ENCODE results near the gene AOAH.

AOAH gene

DNA sequence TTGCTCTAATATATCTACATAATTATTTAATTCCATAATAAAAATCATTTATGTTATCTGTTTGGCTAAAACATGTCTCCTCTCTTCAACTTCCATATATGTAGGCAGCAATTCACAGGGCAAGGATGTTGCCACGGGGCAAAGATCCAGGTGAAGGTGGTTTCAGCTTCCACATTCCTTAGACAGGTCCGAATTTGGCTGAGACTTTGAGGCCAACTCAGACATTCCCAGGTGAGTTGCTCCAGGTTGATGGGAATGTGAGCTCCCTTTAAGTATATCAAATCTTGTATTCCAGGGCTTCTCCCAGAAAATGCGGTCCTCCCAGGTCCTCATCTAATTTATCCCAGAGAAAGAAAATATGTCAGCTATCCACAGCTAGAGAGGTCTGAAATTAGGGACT is 15.1 kb upstream of the AOAH start:
- TF ChIP-seq, protein P1, sequence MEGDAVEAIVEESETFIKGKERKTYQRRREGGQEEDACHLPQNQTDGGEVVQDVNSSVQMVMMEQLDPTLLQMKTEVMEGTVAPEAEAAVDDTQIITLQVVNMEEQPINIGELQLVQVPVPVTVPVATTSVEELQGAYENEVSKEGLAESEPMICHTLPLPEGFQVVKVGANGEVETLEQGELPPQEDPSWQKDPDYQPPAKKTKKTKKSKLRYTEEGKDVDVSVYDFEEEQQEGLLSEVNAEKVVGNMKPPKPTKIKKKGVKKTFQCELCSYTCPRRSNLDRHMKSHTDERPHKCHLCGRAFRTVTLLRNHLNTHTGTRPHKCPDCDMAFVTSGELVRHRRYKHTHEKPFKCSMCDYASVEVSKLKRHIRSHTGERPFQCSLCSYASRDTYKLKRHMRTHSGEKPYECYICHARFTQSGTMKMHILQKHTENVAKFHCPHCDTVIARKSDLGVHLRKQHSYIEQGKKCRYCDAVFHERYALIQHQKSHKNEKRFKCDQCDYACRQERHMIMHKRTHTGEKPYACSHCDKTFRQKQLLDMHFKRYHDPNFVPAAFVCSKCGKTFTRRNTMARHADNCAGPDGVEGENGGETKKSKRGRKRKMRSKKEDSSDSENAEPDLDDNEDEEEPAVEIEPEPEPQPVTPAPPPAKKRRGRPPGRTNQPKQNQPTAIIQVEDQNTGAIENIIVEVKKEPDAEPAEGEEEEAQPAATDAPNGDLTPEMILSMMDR (IDR thresholded peaks at IDR 0.05; ENCODE audit: low read depth, low read length), result no peak
- no peak for DNase-seq (ENCODE audit: extremely low read depth, low read depth)

DNA sequence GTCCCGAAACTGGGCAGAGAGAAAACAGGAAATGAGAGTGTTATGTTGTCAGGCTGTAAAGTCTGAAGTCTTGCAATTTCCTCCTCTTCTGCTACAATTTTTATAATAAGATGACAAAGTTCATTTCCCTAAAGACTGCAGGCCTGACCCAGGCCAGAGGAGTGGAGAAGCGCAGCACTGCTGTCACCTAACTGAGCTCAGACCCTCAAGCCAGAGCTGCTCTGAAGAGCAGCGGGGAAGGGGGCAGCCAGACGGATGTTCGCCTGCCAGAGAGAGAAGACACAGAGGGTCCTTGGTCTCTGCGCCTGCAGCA is 12.6 kb upstream of the AOAH start:
- TF ChIP-seq, protein P1 (IDR thresholded peaks at IDR 0.05; ENCODE audit: low read depth, low read length), result no peak
- DNase-seq (ENCODE audit: extremely low read depth, low read depth), result no peak

DNA sequence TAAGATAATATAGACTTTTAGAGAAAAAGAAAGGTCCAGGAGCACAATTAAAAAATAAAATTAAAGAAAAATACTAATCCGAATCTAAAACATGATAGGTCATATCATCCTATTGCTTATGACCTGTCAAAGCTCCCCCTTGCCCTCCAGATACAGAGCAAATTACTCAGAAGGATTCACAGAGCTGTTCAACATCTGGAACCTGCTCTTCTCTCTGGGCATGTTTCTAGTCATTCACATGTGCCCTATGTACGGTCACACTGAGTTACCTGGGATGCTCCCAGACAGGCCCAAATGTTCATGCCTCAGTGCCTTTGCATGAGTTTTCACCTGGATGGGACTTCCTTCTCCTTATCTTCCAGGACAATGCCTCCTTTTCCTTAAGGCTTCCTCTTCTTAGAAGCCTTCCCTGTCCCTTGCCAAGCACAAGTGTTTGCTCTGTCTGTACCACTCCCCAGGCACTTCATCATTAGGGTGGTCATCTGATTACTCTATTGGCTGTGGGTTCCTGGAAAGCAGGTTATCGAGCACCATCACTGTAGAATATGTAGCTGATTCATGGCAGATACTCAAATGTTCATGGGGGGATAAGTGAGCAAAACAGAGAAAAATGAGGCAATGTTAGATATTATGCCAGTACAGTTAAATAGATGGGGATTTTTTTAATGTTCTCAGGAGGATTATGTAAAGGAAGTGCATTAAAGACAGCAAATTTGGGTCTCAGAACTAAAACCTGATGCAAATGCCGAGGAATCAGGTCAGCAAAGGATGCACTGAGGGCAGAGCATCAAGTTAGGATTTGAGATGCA is 12.0 kb upstream of the AOAH start:
- TF ChIP-seq, protein P1 (IDR thresholded peaks at IDR 0.05; ENCODE audit: low read depth, low read length), result no peak
- DNase-seq (ENCODE audit: extremely low read depth, low read depth), result no peak

DNA sequence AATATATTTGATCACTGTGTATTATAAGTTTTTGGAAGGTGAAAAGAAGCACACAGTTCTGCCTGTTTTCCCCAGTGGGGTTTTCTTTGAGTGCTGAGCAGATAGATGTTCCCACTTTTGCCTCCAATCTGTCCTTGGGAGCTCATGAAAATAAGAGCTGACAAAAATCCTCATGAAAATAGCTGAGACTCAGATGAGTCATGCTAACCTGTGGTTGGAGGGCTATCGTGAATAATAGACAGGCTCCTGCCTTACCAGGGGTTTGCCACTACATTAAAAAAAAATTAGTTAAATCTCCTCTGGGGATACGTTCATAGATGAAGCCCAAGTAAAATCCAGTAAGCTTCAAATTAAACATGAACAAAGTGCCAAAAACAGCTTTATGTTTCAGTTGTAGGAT is 10.9 kb upstream of the AOAH start:
- no peak for DNase-seq (ENCODE audit: extremely low read depth, low read depth)
- TF ChIP-seq, protein P1 (IDR thresholded peaks at IDR 0.05; ENCODE audit: low read depth, low read length), result no peak

DNA sequence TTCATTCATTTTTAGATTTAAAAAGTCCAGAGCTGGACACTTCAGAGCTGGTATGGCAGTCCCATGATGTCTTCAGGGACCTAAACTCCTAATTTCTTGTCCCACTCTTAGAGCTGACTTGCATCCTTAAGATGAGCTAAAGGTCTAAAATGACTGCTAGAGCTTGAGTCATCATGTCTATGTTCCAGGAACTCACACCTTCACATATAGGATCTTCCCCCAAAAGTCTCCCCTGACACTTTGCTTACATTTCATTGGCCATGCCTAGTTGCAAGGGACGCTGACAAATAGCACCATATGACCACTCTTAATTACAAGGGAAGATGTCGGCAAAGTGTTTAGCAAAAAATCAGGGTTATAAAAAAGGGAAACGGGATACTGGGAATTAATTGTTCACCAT is 10.4 kb upstream of the AOAH start:
- TF ChIP-seq, protein P1 (IDR thresholded peaks at IDR 0.05; ENCODE audit: low read depth, low read length), result no peak

DNA sequence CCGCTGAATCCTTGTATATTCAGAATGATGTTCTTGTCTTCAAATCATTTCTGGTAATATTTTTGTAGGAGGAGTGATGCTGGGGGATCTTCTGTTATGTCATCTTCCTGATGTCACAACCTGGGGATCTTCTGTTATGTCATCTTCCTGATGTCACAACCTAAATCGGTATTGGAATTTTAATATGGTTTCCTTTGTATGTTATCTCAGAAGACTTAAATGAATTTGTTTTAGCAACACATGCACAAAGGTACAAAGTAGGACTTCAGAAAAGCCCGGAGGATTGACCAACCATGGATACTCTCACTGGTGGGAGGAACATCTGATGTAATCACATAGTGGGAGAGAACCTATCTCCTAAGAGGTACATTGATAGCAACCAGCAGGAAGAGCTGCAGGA is 9.1 kb upstream of the AOAH start:
- DNase-seq (ENCODE audit: extremely low read depth, low read depth), result no peak
- TF ChIP-seq, protein P1 (IDR thresholded peaks at IDR 0.05; ENCODE audit: low read depth, low read length), result no peak

More for the DNA sequence above, 10.4 kb upstream of the AOAH start:
- DNase-seq (ENCODE audit: extremely low read depth, low read depth), result no peak

DNA sequence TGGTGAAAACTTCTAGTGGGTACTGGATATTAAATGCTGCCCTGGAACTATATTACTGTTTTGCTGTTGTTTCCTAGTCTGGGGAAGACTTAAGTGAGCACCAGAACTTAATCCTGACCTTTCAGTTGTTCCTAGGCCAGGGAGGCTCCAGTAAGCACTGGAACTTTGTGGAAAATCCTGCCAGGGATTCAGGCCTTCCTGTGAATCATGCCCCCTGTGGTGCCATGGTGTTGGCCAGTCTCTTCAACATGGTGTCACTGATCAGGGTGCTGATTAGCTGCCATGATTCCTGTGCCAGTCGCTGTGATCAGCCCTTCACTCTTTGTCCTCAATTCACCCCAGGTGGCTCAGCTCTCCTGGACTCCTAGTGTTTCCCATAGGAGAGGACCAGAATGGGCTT is 8.5 kb upstream of the AOAH start:
- TF ChIP-seq, protein P1 (IDR thresholded peaks at IDR 0.05; ENCODE audit: low read depth, low read length), result no peak
- DNase-seq (ENCODE audit: extremely low read depth, low read depth), result no peak

All from AG09319 (cell line).